Adrenal gland (tissue), 12 donors: ENCODE data around the gene TSKS. TPM values are rescaled to one million over a fixed set of nuclear protein-coding genes. Genes with fewer than 3 reads are reported as not detected.

Experiments used
- DNase-seq, 7 donors: peaks; one replicate each; pipeline ENCODE4 v3.0.0-alpha.2; 2019 to 2020
- H3K27ac ChIP-seq, 5 donors: fragments of 200-600 bp; sonication (generic) in 4 of 5; 1 replicate in 3 of 5; 2 replicates in 2 of 5; pipeline versions ENCODE4 v1.5.1 to v1.8.0; 2016 to 2020; ENCODE audit warnings: mild to moderate bottlenecking in 1 of 5
- H3K27me3 ChIP-seq: fragments of 200-600 bp; 2 replicates; pipeline ENCODE4 v1.8.0; 2021
- H3K36me3 ChIP-seq, 2 donors: fragments of 200-600 bp; replicated peaks in 1 of 2; 1 replicate in 1 of 2; 2 replicates in 1 of 2; pipeline versions ENCODE4 v1.5.1 to v1.8.0; 2018 to 2022
- H3K4me1 ChIP-seq, 2 donors: fragments of 200-600 bp; replicated peaks in 1 of 2; 1 replicate in 1 of 2; 2 replicates in 1 of 2; pipeline versions ENCODE4 v1.5.1 to v1.8.0; 2018 to 2021
- H3K4me3 ChIP-seq, 4 donors: fragments of 200-600 bp; sonication (generic) in 3 of 4; one replicate each; pipeline ENCODE4 v1.5.1; 2016 to 2018
- H3K9me3 ChIP-seq, 3 donors: fragments of 200-600 bp; sonication (generic) in 1 of 3; replicated peaks in 1 of 3; 1 replicate in 2 of 3; 2 replicates in 1 of 3; pipeline versions ENCODE4 v1.5.1 to v1.8.0; 2016 to 2021
- CTCF ChIP-seq, 6 experiments: fragments of 450-650 bp in 4 of 6; fragments of 200-600 bp in 2 of 6; sonication (generic) in 1 of 6; IDR thresholded peaks; 1 replicate in 5 of 6; 2 replicates in 1 of 6; pipeline versions ENCODE4 v1.5.1 to v1.8.0; 2016 to 2021; ENCODE audit warnings: antibody characterized with exemption in 6 of 6, mild to moderate bottlenecking in 2 of 6, moderate library complexity in 1 of 6
- POLR2A ChIP-seq, 2 donors: fragments of 450-650 bp; IDR thresholded peaks; one replicate each; pipeline ENCODE4 v1.6.1; 2017; ENCODE audit warnings: antibody characterized with exemption in 2 of 2, mild to moderate bottlenecking in 2 of 2, moderate library complexity in 1 of 2
- WGBS, 4 donors: extraction: QIAGEN DNeasy Blood & Tissue Kit in 2 of 4; methylation state at CpG; one replicate each; pipeline versions ENCODE4 v1.1.5 to v1.1.7; 2013 to 2017; 5-methylcytosine and 5-hydroxymethylcytosine counted together
- intact Hi-C, 2 donors: fragments of 100-400 bp; cut with DNase I; formaldehyde crosslinking; loops; one replicate each; pipeline versions ENCODE4 v1.14.1 to v1.15.0; 2022 to 2023
- polyA plus RNA-seq, 3 donors: library from polyadenylated mRNA; stranded (reverse); fragments of 200-250 nt in 2 of 3; fragments of 350-450 nt in 1 of 3; fragmentation: Illumina TruSeq in 1 of 3; extraction: RNeasy Lipid Tissue Mini Kit (QIAGEN cat#74804) in 1 of 3; gene quantifications; one replicate each; pipeline ENCODE4 v1.2.3, GENCODE V29; 2013 to 2014
- total RNA-seq, 9 donors: library from RNA; depleted of rRNA in 4 of 9; stranded (reverse); fragments of >200 nt in 4 of 9; fragments of 120-200 nt in 1 of 9; fragmentation: NEBNext Ultra II Directional in 1 of 9; extraction: Animal tissue kit (Norgen Biotek cat#: 25700) in 1 of 9; gene quantifications; one replicate each; pipeline versions ENCODE4 v1.1.0 to v1.2.4, GENCODE V29; 2013 to 2023
- donor health status: healthy with polysubstance abuse.
- donor health status: Bipolar disorder and iron deficiency.
- donor health status: DM: yes; HTN: yes; CAD: no.
- donor health status: DM: no; HTN: no; CAD: no.
- donor health status: DM: no; HTN: no; CAD: no.
- donor health status: DM: yes; HTN: yes; CAD: no.

TSKS gene
- total and polyA plus RNA-seq, 12 donors: 0.11 to 1.7 (median 0.42) TPM; not detected in 5

DNA sequence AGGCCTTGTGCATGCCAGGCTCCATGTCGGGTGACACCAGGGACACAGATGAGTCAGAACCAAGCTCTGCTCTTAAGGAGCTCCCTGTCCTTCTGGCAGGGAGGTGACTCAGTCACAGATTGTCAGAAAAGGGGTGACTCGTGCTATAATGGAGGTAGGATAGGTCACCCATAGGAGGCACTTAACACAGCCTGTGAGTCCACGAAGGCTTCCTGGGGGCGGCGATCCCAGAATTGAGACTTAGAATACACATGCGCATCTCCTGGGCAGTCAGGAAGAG is 30.4 kb upstream of the TSKS start:
- Histone ChIP-seq H3K9me3 (no peaks in the 10 kb centered on the region), H3K4me1 (peaks cover 17 to 21% of the 10 kb centered on the region in 2 donors), H3K27me3 (no peaks in the 10 kb centered on the region), H3K27ac (peak overlapping the region; percentile 37 to 90 (median 83)), H3K36me3 (peaks cover 0 to 75% of the 10 kb centered on the region in 2 donors), H3K4me3 (no peak overlapping the region)
- DNase-seq: peak; percentile 76 to 92 (median 90)
- intact Hi-C loops: no loop called here
- WGBS, 4 donors: 49 to 54% (median 52%) methylated on average over 6 of the region's 6 CpGs
- TF ChIP-seq CTCF (IDR thresholded peaks at IDR 0.05): peak in 3 of 6 experiments; percentile 30 to 37 (median 34)
- peak in 1 of 2 donors; percentile 55 for TF ChIP-seq POLR2A (IDR thresholded peaks at IDR 0.05)

DNA sequence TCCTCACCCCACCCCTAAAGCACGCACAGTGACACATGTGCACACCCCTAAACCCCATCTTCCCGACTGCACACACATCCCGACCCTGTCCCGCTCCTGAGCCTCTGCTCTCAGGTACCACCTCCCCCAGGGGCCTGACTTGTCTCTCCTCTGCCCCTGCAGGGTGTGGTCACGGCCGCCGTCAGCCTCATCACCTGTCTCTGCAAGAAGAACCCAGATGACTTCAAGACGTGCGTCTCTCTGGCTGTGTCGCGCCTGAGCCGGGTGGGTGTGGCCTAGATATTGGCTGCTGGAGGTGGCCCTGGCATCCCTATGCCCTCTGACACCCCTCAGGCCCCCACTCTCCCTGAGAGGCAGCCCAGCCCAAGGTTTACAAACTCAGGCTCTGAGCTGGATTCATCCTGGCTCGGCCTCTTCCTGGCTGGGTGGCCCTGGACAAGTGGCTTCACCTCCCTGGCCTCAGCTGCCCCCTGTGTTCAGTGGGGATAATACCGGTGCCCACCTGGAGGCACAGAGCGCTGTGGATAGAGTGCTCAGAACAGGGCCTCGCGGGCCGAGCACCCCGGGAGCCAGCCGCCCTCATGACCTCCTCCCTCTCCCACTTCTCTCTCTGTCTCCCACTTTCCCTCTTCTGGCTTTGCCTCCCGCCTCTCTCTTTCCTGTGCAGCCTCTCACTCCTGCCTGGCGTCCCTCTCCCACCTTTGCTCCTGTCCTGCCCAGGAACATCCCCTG is 29.9 kb upstream of the TSKS start:
- Histone ChIP-seq H3K4me3 (no peak overlapping the region), H3K4me1 (peaks cover 17 to 21% of the 10 kb centered on the region in 2 donors), H3K36me3 (peaks cover 0 to 73% of the 10 kb centered on the region in 2 donors), H3K27me3 (no peaks in the 10 kb centered on the region), H3K27ac (peak overlapping the region in 4 of 5 donors; percentile 40 to 90 (median 86)), H3K9me3 (no peaks in the 10 kb centered on the region)
- WGBS, 4 donors: 68 to 74% (median 71%) methylated on average over 21 to 22 of the region's 22 CpGs
- TF ChIP-seq POLR2A (IDR thresholded peaks at IDR 0.05): no peak
- TF ChIP-seq CTCF (IDR thresholded peaks at IDR 0.05): no peak
- DNase-seq: peak in 2 of 7 donors; percentile 29 to 47
- intact Hi-C loops: no loop called here

- Histone ChIP-seq H3K36me3 (peaks cover 0 to 68% of the 10 kb centered on the region in 2 donors), H3K4me3 (no peak overlapping the region), H3K27ac (peak overlapping the region in 4 of 5 donors; percentile 48 to 90 (median 78)), H3K27me3 (no peaks in the 10 kb centered on the region), H3K9me3 (no peaks in the 10 kb centered on the region), H3K4me1 (peaks cover 19 to 23% of the 10 kb centered on the region in 2 donors)
- WGBS, 4 donors: 92 to 95% (median 93%) methylated on average over 7 to 26 of the region's 26 CpGs
- intact Hi-C loops: no loop called here
- TF ChIP-seq CTCF (IDR thresholded peaks at IDR 0.05) (no peak), POLR2A (IDR thresholded peaks at IDR 0.05) (no peak)
- DNase-seq: no peak
Observed at GRCh38 chr19:49791776-49792445, 28.8 kb upstream of the TSKS start.

DNA sequence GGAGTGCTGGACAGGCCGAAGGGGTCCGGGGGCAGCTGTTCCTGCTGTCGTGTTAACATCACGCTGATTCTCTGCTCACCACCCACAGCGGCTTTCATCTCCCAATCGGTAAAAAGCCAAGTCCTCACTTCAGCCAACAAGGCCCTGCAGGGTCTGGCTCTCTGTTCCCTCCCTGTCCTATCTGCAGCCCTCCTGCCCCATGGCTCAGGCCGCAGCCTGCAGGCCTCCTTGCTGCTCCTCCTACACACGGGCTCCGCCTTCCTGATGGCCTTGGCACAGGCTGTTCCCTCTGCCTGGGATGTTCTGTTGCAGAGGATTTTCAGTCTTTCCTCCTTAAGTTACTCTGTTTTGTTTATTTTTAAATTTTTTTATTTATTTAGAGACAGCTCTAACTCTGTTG is 27.8 kb upstream of the TSKS start:
- WGBS, 4 donors: 34 to 46% (median 37%) methylated on average over 9 of the region's 9 CpGs
- Histone ChIP-seq H3K4me1 (peaks cover 27 to 28% of the 10 kb centered on the region in 2 donors), H3K9me3 (no peaks in the 10 kb centered on the region), H3K4me3 (no peak overlapping the region), H3K27me3 (no peaks in the 10 kb centered on the region), H3K27ac (peak overlapping the region in 4 of 5 donors; percentile 50 to 83 (median 77)), H3K36me3 (peaks cover 0 to 62% of the 10 kb centered on the region in 2 donors)
- intact Hi-C loops: no loop called here
- DNase-seq: peak; percentile 71 to 92 (median 85)
- peak in 2 of 6 experiments; percentile 17 to 20 for TF ChIP-seq CTCF (IDR thresholded peaks at IDR 0.05)
- peak in 1 of 2 donors; percentile 42 for TF ChIP-seq POLR2A (IDR thresholded peaks at IDR 0.05)
